KMS-11 (cell line): ENCODE measurements around the gene PTGER2.

Experiments
- H2AFZ ChIP-seq: fragments of 200-600 bp; sonication (generic); 2 replicates; pipeline ENCODE4 v1.6.1; 2016; ENCODE audit warnings: antibody characterized with exemption, mixed run types, low read depth
- H3K27ac ChIP-seq: fragments of 200-600 bp; sonication (generic); 2 replicates; pipeline ENCODE4 v1.6.1; 2016; ENCODE audit warnings: mild to moderate bottlenecking, mixed run types
- H3K27me3 ChIP-seq: fragments of 200-600 bp; sonication (generic); 2 replicates; pipeline ENCODE4 v1.6.1; 2017; ENCODE audit warnings: mild to moderate bottlenecking, low read depth, mixed run types, moderate library complexity; ENCODE audit not compliant: insufficient read depth
- H3K36me3 ChIP-seq: fragments of 200-600 bp; sonication (generic); 2 replicates; pipeline ENCODE4 v1.6.1; 2017; ENCODE audit warnings: mild to moderate bottlenecking, mixed run types; ENCODE audit not compliant: insufficient read depth
- H3K4me1 ChIP-seq: fragments of 200-600 bp; sonication (generic); 2 replicates; pipeline ENCODE4 v1.6.1; 2016; ENCODE audit warnings: mild to moderate bottlenecking, low read depth, mixed run types; ENCODE audit not compliant: poor library complexity, severe bottlenecking
- H3K4me2 ChIP-seq: fragments of 200-600 bp; sonication (generic); 2 replicates; pipeline ENCODE4 v1.7.0; 2016; ENCODE audit warnings: mild to moderate bottlenecking, mixed run types
- H3K4me3 ChIP-seq: fragments of 200-600 bp; sonication (generic); IDR thresholded peaks from 2 replicates; pipeline ENCODE4 v1.6.1; 2017; ENCODE audit warnings: low read depth, low read length, mixed read lengths; ENCODE audit not compliant: insufficient read depth
- H3K79me2 ChIP-seq: fragments of 200-600 bp; sonication (generic); 2 replicates; pipeline ENCODE4 v1.6.1; 2016; ENCODE audit warnings: low read depth, mixed run types; ENCODE audit not compliant: insufficient read depth
- H3K9ac ChIP-seq: fragments of 200-600 bp; sonication (generic); 2 replicates; pipeline ENCODE4 v1.6.1; 2016; ENCODE audit warnings: mild to moderate bottlenecking, mixed run types
- H4K20me1 ChIP-seq: fragments of 200-600 bp; sonication (generic); 2 replicates; pipeline ENCODE4 v1.6.1; 2016; ENCODE audit warnings: mild to moderate bottlenecking, mixed run types; ENCODE audit not compliant: insufficient read depth
- CTCF ChIP-seq: fragments of 200-600 bp; sonication (generic); conservative IDR thresholded peaks from 2 replicates; pipeline ENCODE4 v1.6.1; 2017; ENCODE audit warnings: low read depth, mild to moderate bottlenecking, antibody characterized with exemption, low read length, moderate library complexity, mixed read lengths

The PTGER2 gene

GRCh38 chr14:52305014-52305413 lies 9.1 kb upstream of the PTGER2 start:
- Histone ChIP-seq H3K36me3 (no peaks in the 10 kb centered on the region), H4K20me1 (no peaks in the 10 kb centered on the region), H3K9ac (no peak overlapping the region), H3K27ac (no peak overlapping the region), H2AFZ (no peak overlapping the region), H3K4me3 (no peak overlapping the region), H3K4me2 (no peak overlapping the region), H3K79me2 (no peaks in the 10 kb centered on the region), H3K4me1 (no peaks in the 10 kb centered on the region), H3K27me3 (no peaks in the 10 kb centered on the region)
- no peak for TF ChIP-seq CTCF

- H2AFZ ChIP-seq: no peak overlapping the region
- no peaks in the 10 kb centered on the region for H3K27me3 ChIP-seq
- H3K36me3 ChIP-seq: no peaks in the 10 kb centered on the region
- H3K4me3 ChIP-seq: no peak overlapping the region
- H3K79me2 ChIP-seq: no peaks in the 10 kb centered on the region
- H3K4me1 ChIP-seq: peaks cover 18% of the 10 kb centered on the region
- no peaks in the 10 kb centered on the region for H4K20me1 ChIP-seq
- H3K27ac ChIP-seq: no peak overlapping the region
- no peak for TF ChIP-seq CTCF
- H3K4me2 ChIP-seq: no peak overlapping the region
- no peak overlapping the region for H3K9ac ChIP-seq
These were observed 6.7 kb upstream of the PTGER2 start for GRCh38 chr14:52307376-52307775.

- H3K27me3 ChIP-seq: no peaks in the 10 kb centered on the region
- no peak for TF ChIP-seq CTCF
- H3K4me3 ChIP-seq: no peak overlapping the region
- no peak overlapping the region for H2AFZ ChIP-seq
- no peak overlapping the region for H3K4me2 ChIP-seq
- H4K20me1 ChIP-seq: no peaks in the 10 kb centered on the region
- H3K79me2 ChIP-seq: no peaks in the 10 kb centered on the region
- H3K36me3 ChIP-seq: no peaks in the 10 kb centered on the region
- H3K27ac ChIP-seq: no peak overlapping the region
- H3K4me1 ChIP-seq: peaks cover 18% of the 10 kb centered on the region
- no peak overlapping the region for H3K9ac ChIP-seq
These were observed 6.2 kb upstream of the PTGER2 start for GRCh38 chr14:52307905-52308304.

GRCh38 chr14:52310541-52310940 lies 3.6 kb upstream of the PTGER2 start:
- Histone ChIP-seq H3K4me2 (no peak overlapping the region), H3K36me3 (no peaks in the 10 kb centered on the region), H4K20me1 (no peaks in the 10 kb centered on the region), H3K27me3 (no peaks in the 10 kb centered on the region), H2AFZ (no peak overlapping the region), H3K4me3 (no peak overlapping the region), H3K27ac (no peak overlapping the region), H3K9ac (no peak overlapping the region), H3K4me1 (peaks cover 18% of the 10 kb centered on the region), H3K79me2 (no peaks in the 10 kb centered on the region)
- no peak for TF ChIP-seq CTCF

GRCh38 chr14:52312931-52313355 lies 1.2 kb upstream of the PTGER2 start:
- Histone ChIP-seq H2AFZ (no peak overlapping the region), H3K27me3 (no peaks in the 10 kb centered on the region), H3K4me1 (peaks cover 18% of the 10 kb centered on the region), H3K27ac (no peak overlapping the region), H3K36me3 (no peaks in the 10 kb centered on the region), H3K79me2 (no peaks in the 10 kb centered on the region), H3K4me2 (no peak overlapping the region), H3K4me3 (no peak overlapping the region), H3K9ac (no peak overlapping the region), H4K20me1 (no peaks in the 10 kb centered on the region)
- TF ChIP-seq CTCF: no peak
